GM10266 (cell line): Measurements from ENCODE around the gene ARL14.
A peak's percentile ranks its signal among the peaks of the same experiment; 100 is the strongest.
"Not testable (repeated sequence)": the region's sequence is repeated elsewhere in the genome, so short reads cannot be mapped to it uniquely, and the experiment has no call there.

Source experiments
- DNase-seq: peaks from one replicate; pipeline ENCODE4 v3.0.0; 2012; ENCODE audit errors: extremely low spot score
- TF ChIP-seq, protein P1 (sequence below): IDR thresholded peaks from 2 replicates; pipeline ENCODE4 v1.5.1; 2012; ENCODE audit warnings: mild to moderate bottlenecking, low read depth; ENCODE audit not compliant: control insufficient read depth, insufficient read depth; ENCODE audit errors: missing control alignments

ARL14 gene

DNA sequence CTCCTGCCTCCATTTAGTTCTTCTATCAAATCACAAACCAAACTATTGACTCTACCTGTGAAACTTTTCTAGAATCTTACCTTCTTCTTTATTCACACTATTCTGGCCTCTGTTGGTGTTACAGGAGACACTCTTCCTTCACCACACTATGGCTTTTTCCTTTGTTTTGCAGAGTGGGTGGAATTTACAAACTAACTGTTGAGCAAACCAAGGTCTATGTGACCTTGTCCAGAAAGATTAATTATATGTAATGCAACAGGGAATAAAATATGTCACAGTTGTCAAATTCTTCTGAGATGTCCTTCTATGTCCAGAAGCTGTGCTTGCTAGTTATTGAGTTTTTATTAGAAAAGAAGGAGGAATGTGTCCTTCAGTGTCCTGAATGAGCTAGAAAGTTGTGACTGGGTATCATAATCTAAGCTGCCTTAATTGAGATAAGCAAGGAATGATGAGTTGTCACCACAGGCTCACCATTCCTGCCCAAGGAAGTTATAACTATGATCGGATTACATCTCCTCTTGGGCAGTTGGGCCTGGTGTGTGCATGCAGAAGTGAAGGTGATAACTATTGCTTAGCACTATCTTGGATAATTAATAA, 21.7 kb downstream of the ARL14 start:
- TF ChIP-seq, protein P1, sequence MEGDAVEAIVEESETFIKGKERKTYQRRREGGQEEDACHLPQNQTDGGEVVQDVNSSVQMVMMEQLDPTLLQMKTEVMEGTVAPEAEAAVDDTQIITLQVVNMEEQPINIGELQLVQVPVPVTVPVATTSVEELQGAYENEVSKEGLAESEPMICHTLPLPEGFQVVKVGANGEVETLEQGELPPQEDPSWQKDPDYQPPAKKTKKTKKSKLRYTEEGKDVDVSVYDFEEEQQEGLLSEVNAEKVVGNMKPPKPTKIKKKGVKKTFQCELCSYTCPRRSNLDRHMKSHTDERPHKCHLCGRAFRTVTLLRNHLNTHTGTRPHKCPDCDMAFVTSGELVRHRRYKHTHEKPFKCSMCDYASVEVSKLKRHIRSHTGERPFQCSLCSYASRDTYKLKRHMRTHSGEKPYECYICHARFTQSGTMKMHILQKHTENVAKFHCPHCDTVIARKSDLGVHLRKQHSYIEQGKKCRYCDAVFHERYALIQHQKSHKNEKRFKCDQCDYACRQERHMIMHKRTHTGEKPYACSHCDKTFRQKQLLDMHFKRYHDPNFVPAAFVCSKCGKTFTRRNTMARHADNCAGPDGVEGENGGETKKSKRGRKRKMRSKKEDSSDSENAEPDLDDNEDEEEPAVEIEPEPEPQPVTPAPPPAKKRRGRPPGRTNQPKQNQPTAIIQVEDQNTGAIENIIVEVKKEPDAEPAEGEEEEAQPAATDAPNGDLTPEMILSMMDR = no peak

DNA sequence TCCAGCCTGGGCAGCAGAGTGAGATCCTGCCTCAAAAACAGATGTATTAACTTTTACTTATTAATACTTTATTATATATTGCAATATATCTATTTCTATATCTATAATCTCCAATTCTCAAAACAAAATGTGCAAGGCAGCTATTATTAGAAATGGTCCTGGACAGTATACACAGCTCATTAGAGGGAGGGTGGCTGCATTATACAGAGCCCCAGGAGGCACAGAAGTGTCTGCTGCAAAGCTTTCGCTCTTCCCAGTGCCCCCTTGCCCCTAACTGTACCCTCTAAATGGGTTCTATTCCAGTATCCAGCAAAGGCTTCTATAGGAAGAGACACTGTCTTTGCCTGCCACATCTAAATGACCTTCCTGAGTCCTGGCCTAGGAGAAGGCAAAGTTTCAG, 24.5 kb downstream of the ARL14 start:
- TF ChIP-seq, protein P1 = no peak
- no peak for DNase-seq

More for the DNA sequence above, 21.7 kb downstream of the ARL14 start:
- no peak for DNase-seq

DNA sequence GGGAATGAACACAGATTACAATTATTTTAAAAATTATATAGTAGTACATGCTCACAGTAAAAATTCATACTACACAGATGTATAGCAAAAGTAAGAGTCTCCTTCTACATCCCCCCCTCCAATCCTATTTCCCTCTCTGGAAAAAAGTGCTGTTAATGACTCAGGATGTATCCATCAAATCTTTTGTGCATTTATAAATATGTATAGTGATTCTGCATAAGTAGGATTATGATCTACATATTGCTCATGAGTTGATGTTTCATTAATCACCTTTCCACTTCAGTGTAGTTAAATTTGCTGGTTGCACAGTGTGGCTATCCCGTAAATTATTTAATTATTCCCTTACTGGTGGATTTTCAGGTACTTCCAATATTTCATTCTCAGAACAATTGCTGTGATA, 25.3 kb downstream of the ARL14 start:
- DNase-seq = no peak
- TF ChIP-seq, protein P1 = no peak

DNA sequence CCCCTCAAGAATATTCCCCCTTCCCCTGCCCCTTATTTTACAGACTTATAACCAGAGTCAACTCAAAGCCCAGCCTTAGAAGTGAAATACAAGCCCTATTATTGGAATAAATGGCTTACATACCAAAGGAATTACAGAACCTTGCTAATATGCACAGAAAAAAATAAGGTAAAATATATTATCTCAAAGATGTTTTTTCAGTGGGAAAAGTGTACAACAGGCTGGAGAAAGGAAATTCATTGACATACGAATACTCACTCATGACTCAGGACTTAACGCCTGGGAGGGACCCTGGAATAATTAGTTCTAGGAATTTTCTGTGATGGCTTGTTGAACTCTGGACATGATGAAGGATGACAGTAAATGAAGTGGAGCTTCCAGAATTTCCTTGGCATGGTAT, 27.0 kb downstream of the ARL14 start:
- no peak for DNase-seq
- TF ChIP-seq, protein P1 = no peak

DNA sequence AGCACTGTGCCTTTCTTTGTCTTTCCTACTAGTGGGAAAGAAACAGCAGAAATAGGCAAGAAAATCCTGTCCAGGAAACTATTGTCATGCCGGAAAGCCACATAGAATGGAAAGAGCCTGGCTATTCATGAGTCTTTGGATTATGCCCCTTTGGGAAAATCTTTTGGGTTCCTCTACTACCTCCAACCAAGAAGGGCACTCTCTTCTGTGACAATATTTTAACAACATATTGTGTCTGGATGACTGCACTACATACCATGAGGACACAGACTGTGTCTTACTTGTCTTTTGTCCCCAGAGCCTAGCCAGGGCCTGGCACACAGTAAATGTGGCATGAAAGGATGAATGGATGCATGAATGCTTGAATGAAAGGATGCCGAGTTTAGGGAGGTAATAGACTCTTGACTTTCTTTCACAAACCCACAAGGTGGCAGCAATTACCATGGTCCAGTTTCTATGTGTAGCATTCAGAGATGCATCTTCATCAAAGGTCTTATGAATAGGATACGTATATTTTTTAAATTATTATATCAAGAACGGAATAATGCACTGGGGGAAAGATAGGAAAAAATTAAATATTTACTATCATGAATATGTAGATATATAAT, 30.3 kb downstream of the ARL14 start:
- DNase-seq = peak; percentile 31
- TF ChIP-seq, protein P1 = peak; percentile 35

DNA sequence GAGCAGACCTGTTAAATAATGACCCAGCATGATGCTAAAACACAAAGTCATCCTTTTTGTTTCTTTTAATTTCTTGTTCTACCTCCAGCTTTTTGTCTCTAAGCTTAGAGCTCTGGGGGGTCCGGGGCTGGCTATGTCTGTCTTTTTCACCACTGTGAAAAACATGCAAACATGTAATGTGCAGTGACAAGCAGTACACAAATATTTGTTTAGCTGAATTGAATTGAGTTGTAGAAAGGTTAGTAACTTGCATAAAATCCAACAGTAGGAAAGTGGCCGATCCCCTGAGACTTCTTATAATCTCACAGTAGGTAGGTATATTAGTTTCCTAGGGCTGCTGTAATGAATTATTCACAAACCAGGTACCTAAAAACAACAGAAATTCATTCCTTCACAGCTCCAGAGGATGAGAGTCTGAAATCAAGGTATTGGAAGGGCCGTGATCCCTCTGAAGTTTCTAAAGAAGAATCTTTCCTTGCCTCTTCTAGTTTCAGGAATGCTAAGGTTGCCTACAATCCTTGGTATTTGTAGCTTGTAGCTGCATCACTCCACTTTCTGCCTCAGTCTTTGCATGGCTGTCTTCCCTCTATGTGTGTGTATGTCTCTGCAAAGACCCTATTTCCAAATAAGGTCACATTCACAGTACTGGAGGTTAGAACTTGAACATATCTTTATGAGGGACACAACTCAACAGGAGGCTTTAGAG, 32.7 kb downstream of the ARL14 start:
- TF ChIP-seq, protein P1 = no peak
- no peak for DNase-seq

DNA sequence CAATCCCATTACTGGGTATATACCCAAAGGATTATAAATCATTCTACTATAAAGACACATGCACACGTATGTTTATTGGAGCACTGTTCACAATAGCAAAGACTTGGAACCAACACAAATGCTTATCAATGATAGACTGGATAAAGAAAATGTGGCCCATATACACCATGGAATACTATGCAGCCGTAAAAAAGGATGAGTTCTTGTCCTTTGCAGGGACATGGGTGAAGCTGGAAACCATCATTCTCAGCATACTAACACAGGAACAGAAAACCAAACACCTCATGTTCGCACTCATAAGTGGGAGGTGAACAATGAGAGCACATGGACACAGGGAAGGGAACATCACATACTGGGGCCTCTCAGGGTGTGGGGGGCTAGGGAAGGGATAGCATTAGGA, 36.2 kb downstream of the ARL14 start:
- DNase-seq = not testable (repeated sequence)
